ES-I3 (cell line): ENCODE measurements around the gene SIGLEC8.
"Not testable (repeated sequence)": the region's sequence is repeated elsewhere in the genome, so short reads cannot be mapped to it uniquely, and the experiment has no call there.

ENCODE experiments used
- H3K36me3 ChIP-seq: 2 replicates; pipeline ENCODE4 v1.6.1; 2013; ENCODE audit warnings: mild to moderate bottlenecking, low read length, control low read depth, moderate library complexity; ENCODE audit not compliant: insufficient read depth
- H3K4me1 ChIP-seq: 2 replicates; pipeline ENCODE4 v1.6.1; 2013; ENCODE audit warnings: mild to moderate bottlenecking, control low read depth, low read length; ENCODE audit not compliant: insufficient read depth
- H3K9ac ChIP-seq: 2 replicates; pipeline ENCODE4 v1.6.1; 2013; ENCODE audit warnings: low read depth, mild to moderate bottlenecking, low read length, moderate library complexity
- H3K9me3 ChIP-seq: 2 replicates; pipeline ENCODE4 v1.6.1; 2013; ENCODE audit warnings: mild to moderate bottlenecking, low read length, moderate library complexity; ENCODE audit not compliant: control insufficient read depth, insufficient read depth

The SIGLEC8 gene

DNA sequence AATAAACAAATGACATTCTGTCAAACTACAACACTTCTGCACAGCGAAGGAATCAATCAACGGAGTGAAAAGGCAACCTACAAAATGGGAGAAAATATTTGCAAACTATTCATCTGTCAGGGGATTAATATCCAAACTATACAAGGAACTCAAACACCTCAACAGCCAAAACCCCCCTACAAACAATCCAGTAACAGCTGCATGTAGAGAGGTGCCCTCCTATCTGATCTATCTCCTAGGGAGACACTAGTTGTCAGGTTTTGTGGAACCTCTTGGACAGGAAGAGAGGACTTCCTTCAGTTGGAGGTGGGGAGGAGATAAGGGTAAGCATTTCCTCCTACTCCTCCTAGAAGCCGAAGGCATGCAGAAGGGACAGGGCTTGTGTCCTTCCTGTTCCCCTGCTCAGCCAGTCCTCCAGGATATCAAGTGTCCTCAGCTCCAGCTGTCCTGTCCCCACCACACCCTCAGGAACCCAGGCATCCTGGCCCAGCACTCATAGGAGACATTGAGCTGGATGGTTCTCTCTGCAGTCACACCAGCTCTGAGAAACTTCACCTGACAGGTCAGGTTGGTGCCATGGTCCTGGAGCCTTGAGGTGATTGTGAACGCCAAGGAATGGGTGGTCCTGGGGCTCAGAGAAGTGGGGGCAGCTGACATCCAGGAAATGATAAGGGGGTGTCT is 9.8 kb upstream of the SIGLEC8 start:
- H3K4me1 ChIP-seq: no peaks in the 10 kb centered on the region
- no peak overlapping the region for H3K9ac ChIP-seq
- no peaks in the 10 kb centered on the region for H3K9me3 ChIP-seq
- no peaks in the 10 kb centered on the region for H3K36me3 ChIP-seq

GRCh38 chr19:51466723-51467122 is 8.5 kb upstream of the SIGLEC8 start:
- no peaks in the 10 kb centered on the region for H3K36me3 ChIP-seq
- no peaks in the 10 kb centered on the region for H3K4me1 ChIP-seq
- no peak overlapping the region for H3K9ac ChIP-seq
- H3K9me3 ChIP-seq: no peaks in the 10 kb centered on the region

- H3K36me3 ChIP-seq, H3K4me1 ChIP-seq, H3K9me3 ChIP-seq, H3K9ac ChIP-seq: not testable (repeated sequence)
Observed at GRCh38 chr19:51463976-51464581, 5.8 kb upstream of the SIGLEC8 start.

GRCh38 chr19:51462681-51463080 is 4.4 kb upstream of the SIGLEC8 start:
- Histone ChIP-seq H3K9me3 (no peaks in the 10 kb centered on the region), H3K4me1 (no peaks in the 10 kb centered on the region), H3K9ac (no peak overlapping the region), H3K36me3 (no peaks in the 10 kb centered on the region)

GRCh38 chr19:51462276-51462675 is 4.0 kb upstream of the SIGLEC8 start:
- no peaks in the 10 kb centered on the region for H3K4me1 ChIP-seq
- H3K9me3 ChIP-seq: no peaks in the 10 kb centered on the region

DNA sequence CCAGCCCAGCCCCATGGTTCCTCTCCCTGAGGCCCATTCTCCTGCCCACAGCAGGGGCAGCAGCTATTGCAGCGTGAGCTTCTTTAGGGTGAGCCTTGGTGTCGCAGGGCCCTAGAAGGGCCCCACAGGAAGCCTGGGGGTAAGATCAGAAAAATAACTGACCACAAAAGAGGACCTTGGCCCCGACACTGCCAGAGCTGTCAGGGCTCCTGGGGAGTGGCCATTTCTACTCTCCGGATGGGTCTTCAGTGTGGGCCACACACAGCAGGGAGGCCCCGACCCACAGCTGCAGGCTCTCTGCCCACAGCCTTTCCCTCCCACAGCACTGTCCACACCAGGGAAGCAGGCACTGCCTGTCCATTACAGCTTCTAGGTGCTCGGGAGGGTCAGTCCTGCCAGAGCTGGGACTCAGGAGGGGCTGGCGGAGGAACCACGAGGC is 3.5 kb upstream of the SIGLEC8 start:
- H3K36me3 ChIP-seq: no peaks in the 10 kb centered on the region
- H3K9ac ChIP-seq: no peak overlapping the region
- H3K9me3 ChIP-seq: no peaks in the 10 kb centered on the region
- no peaks in the 10 kb centered on the region for H3K4me1 ChIP-seq

More at GRCh38 chr19:51462276-51462675, 4.0 kb upstream of the SIGLEC8 start:
- no peak overlapping the region for H3K9ac ChIP-seq
- no peaks in the 10 kb centered on the region for H3K36me3 ChIP-seq

DNA sequence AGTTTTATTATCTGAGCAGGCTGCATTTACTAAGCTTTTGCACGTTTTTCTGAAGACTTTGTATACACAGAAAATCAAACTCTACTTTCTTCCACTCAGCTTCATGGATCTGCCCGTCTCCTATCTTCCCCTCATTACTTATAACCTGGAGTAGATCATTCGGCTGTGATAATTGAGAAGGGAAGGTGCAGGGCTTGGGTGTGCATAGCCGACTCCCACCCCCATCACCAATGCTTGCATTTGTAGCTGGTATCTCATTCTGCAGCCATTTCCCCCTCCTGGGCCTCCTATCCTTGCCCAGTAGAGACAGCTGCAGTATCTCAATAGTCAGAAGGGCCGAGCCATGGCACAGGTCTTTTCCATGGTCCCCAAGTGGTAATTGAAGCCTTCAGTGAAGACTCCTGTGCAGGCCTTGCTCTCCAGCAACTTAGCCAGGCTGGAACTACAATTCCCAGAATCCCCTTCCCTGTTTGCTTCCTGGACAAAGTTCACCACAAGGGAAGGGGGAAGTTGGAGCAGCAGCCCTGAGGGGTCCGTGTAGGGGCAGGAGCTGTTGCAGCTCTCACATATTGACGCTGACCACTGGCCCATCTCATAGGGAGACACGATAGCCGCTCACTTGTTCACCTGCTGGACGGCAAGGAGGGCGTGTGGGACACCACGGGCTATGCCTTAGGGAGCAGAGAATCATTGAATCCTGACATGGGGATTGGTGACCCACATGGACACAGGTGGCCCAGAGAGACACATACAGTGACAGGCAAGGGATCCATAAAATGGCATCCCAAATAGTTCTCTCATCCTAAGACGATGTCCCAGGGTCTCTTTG is 2.1 kb upstream of the SIGLEC8 start:
- Histone ChIP-seq H3K9ac (peak overlapping the region; percentile 58; the same call in 1 of the 2 replicates), H3K9me3 (no peaks in the 10 kb centered on the region), H3K4me1 (no peaks in the 10 kb centered on the region), H3K36me3 (no peaks in the 10 kb centered on the region)

DNA sequence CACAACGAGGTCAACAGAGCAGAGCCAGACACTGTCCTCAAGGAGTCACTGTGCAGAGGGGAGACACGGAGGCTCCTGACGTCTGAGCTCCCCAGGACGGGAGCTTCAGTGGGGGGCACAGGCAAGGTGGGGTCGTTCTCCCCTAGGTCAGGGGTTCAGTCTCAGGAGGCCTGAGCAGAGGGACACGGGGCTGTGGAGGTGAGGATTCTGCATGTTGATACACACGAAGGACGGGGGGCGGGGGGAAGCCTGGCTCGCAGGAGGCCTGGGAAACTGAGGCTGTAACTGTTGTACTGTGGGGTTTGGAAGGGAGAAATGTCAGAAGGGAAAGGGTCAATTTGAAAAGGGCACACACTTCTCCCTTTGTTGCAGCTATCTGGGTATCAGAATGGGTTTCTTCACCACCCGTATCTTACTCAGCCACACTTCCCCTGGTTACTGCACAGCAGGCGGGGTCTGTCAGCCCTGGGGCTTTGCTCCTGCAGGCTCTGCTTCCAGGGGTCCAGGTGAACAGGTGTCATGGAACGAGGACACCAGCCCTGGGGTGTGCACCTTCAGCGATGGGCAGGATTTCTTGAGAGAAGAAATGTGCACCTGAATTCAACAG is 748 bp upstream of the SIGLEC8 start:
- Histone ChIP-seq H3K36me3 (no peaks in the 10 kb centered on the region), H3K9ac (no peak overlapping the region), H3K4me1 (no peaks in the 10 kb centered on the region), H3K9me3 (no peaks in the 10 kb centered on the region)

GRCh38 chr19:51457351-51458013 is 772 bp downstream of the SIGLEC8 start:
- Histone ChIP-seq H3K4me1 (no peaks in the 10 kb centered on the region), H3K9me3 (no peaks in the 10 kb centered on the region), H3K9ac (no peak overlapping the region), H3K36me3 (no peaks in the 10 kb centered on the region)

DNA sequence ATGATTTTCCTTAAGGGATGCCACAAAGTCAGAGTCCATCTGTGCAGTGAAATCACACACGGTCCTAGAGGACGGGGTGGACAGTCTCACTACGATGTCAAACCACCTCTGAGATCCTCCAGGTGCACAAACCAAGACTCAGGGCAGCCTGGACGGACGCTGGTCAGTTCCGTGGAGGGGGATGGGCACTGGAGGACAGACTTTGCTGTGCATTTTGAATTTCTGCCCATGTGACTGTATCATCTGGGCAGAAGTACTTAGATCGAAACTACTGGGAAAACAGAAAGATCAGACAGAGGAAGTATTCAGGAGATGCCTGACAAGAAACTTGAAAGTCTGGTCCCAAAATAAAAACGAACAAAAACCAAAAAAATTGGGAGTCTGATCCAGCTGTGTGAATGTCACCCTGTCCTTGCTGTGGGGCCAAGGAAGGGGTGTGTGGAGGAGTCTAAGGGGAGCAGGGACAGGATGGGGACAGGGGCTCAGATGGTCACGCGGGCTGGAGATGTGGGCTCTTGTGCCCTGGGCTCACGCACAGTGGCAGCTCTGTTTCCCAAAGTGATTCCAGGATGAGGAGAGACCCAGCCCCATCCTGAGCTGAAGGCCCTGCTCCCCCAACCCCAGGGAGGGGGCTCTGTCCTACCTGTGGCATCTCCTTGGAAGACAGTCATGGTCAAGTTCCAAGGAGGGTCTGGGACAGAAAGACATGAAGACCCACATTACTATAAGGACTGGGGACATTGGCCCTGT is 1.5 kb downstream of the SIGLEC8 start:
- Histone ChIP-seq H3K4me1 (no peaks in the 10 kb centered on the region), H3K36me3 (no peaks in the 10 kb centered on the region), H3K9ac (no peak overlapping the region), H3K9me3 (no peaks in the 10 kb centered on the region)

DNA sequence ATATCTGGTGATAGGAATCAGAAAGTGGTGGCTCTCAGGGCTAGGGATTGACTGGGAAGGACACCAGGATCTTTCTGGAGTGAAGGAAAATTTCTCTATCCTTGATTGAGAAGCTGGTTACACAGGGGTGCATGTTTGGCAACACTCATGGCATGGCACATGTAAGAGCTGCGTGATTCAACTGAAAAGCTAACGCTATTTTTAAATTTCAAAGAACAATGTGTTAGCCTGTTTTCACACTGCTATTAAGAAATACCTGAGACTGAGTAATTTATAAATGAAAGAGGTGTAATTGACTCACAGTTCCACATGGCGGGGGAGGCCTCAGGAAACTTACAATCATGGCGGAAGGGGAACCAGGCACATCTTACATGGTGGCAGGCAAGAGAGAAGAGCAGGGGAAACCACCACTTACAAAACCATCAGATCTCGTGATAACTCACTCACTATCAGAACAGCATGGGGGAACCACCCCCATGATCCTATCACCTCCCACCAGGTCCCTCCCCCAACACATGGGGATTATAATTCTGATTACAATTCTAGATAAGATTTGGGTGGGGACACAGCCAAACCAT is 7.4 kb downstream of the SIGLEC8 start:
- Histone ChIP-seq H3K36me3 (no peaks in the 10 kb centered on the region), H3K9ac (no peak overlapping the region), H3K4me1 (no peaks in the 10 kb centered on the region), H3K9me3 (no peaks in the 10 kb centered on the region)

- Histone ChIP-seq H3K4me1 (no peaks in the 10 kb centered on the region), H3K9ac (no peak overlapping the region)
Observed at GRCh38 chr19:51448411-51449016, 9.7 kb downstream of the SIGLEC8 start.

GRCh38 chr19:51448011-51448410 is 10.2 kb downstream of the SIGLEC8 start:
- Histone ChIP-seq H3K36me3 (no peaks in the 10 kb centered on the region), H3K9ac (no peak overlapping the region), H3K4me1 (no peaks in the 10 kb centered on the region), H3K9me3 (no peaks in the 10 kb centered on the region)

More at GRCh38 chr19:51448411-51449016, 9.7 kb downstream of the SIGLEC8 start:
- no peaks in the 10 kb centered on the region for H3K9me3 ChIP-seq
- no peaks in the 10 kb centered on the region for H3K36me3 ChIP-seq
